NCI-H1417 treated with DMSO at 0.1 percent for 48 hours (cell line): Measurements from ENCODE around the gene ZNF281.
"Not testable (repeated sequence)": the region's sequence is repeated elsewhere in the genome, so short reads cannot be mapped to it uniquely, and the experiment has no call there.

Experiments
- DNase-seq: peaks from one replicate; lab custom pipeline; 2025; lab: John Stamatoyannopoulos, UW

The ZNF281 gene

GRCh38 chr1:200428482-200429205 lies 18.8 kb upstream of the ZNF281 start:
- no peak for DNase-seq

GRCh38 chr1:200427744-200428143 lies 17.9 kb upstream of the ZNF281 start:
- DNase-seq: no peak

GRCh38 chr1:200426196-200426595 lies 16.4 kb upstream of the ZNF281 start:
- DNase-seq: no peak

GRCh38 chr1:200423235-200423634 lies 13.4 kb upstream of the ZNF281 start:
- no peak for DNase-seq

- no peak for DNase-seq
These were observed 12.4 kb upstream of the ZNF281 start for GRCh38 chr1:200422211-200422610.

- no peak for DNase-seq
These were observed 6.2 kb upstream of the ZNF281 start for GRCh38 chr1:200415789-200416593.

- no peak for DNase-seq
These were observed 5.4 kb upstream of the ZNF281 start for GRCh38 chr1:200415227-200415626.

- DNase-seq: no peak
These were observed 4.8 kb upstream of the ZNF281 start for GRCh38 chr1:200414657-200415056.

GRCh38 chr1:200413766-200414165 lies 3.9 kb upstream of the ZNF281 start:
- not testable (repeated sequence) for DNase-seq

- DNase-seq: no peak
These were observed 1.8 kb upstream of the ZNF281 start for GRCh38 chr1:200411406-200412257.

GRCh38 chr1:200410566-200410878 lies 686 bp upstream of the ZNF281 start:
- DNase-seq: peak; percentile 66

GRCh38 chr1:200409203-200409760 lies 554 bp downstream of the ZNF281 start:
- no peak for DNase-seq

GRCh38 chr1:200406161-200406797 lies 3.6 kb downstream of the ZNF281 start:
- DNase-seq: no peak

- DNase-seq: no peak
These were observed 4.6 kb downstream of the ZNF281 start for GRCh38 chr1:200405264-200405663.

GRCh38 chr1:200401708-200402107 lies 8.1 kb downstream of the ZNF281 start:
- no peak for DNase-seq

GRCh38 chr1:200401263-200401662 lies 8.6 kb downstream of the ZNF281 start:
- no peak for DNase-seq

- DNase-seq: no peak
These were observed 9.3 kb downstream of the ZNF281 start for GRCh38 chr1:200400556-200400955.

- DNase-seq: no peak
These were observed 10.0 kb downstream of the ZNF281 start for GRCh38 chr1:200399860-200400259.

- DNase-seq: no peak
These were observed 11.5 kb downstream of the ZNF281 start for GRCh38 chr1:200398373-200398772.

- DNase-seq: no peak
These were observed 17.1 kb downstream of the ZNF281 start for GRCh38 chr1:200392625-200393185.

- no peak for DNase-seq
These were observed 18.1 kb downstream of the ZNF281 start for GRCh38 chr1:200391747-200392146.
